HUES48 (cell line): ENCODE results near the gene CCDC83.
A peak's percentile ranks its signal among the peaks of the same experiment; 100 is the strongest.

Experiments used
- H3K27ac ChIP-seq: one replicate; pipeline ENCODE4 v1.7.0; 2013; ENCODE audit warnings: low read depth, low read length, inconsistent platforms
- H3K27me3 ChIP-seq: 2 replicates; pipeline ENCODE4 v1.6.1; 2013; ENCODE audit warnings: mild to moderate bottlenecking, low read length; ENCODE audit not compliant: control insufficient read depth, insufficient read depth
- H3K36me3 ChIP-seq: 2 replicates; pipeline ENCODE4 v1.6.1; 2013; ENCODE audit warnings: low read length; ENCODE audit not compliant: control insufficient read depth, insufficient read depth
- H3K4me1 ChIP-seq: 2 replicates; pipeline ENCODE4 v1.6.1; 2013; ENCODE audit warnings: mild to moderate bottlenecking, low read length; ENCODE audit not compliant: control insufficient read depth, insufficient read depth
- H3K4me3 ChIP-seq: 2 replicates; pipeline ENCODE4 v1.5.1; 2013; ENCODE audit warnings: mild to moderate bottlenecking, low read depth, low read length
- H3K9ac ChIP-seq: 2 replicates; pipeline ENCODE4 v1.6.1; 2013; ENCODE audit warnings: mild to moderate bottlenecking, low read depth, low read length, moderate library complexity
- H3K9me3 ChIP-seq: 2 replicates; pipeline ENCODE4 v1.6.1; 2013; ENCODE audit warnings: low read length; ENCODE audit not compliant: control insufficient read depth, insufficient read depth

The CCDC83 gene

GRCh38 chr11:85855341-85855656 is at the start of gene CCDC83:
Gene CCDC83 (plus strand): TSS chr11:85855383. CDS start chr11:85865124, 9,741 bp downstream.
- Histone ChIP-seq H3K4me3 (peak within 1 kb of the TSS; percentile 76), H3K27ac (peak within 1 kb of the TSS; percentile 70), H3K27me3 (0 out of 2 replicates have a peak, but pooled peaks cover 4% of the 10 kb centered on the region)

GRCh38 chr11:85805387-85805786 is 49.8 kb upstream of the CCDC83 start:
- Histone ChIP-seq H3K27ac (no peak overlapping the region), H3K27me3 (peaks cover 17% of the 10 kb centered on the region), H3K9ac (no peak overlapping the region), H3K4me1 (peaks cover 9% of the 10 kb centered on the region), H3K4me3 (no peak overlapping the region), H3K9me3 (no peaks in the 10 kb centered on the region), H3K36me3 (no peaks in the 10 kb centered on the region)

More at GRCh38 chr11:85855341-85855656, at the start of gene CCDC83:
- peaks cover 13% of the 10 kb centered on the region for H3K9me3 ChIP-seq
- peaks cover 5% of the 10 kb centered on the region; the same call in 1 of the 2 replicates for H3K4me1 ChIP-seq
- H3K9ac ChIP-seq, result peak within 1 kb of the TSS; percentile 93
- H3K36me3 ChIP-seq, result no peaks in the 10 kb centered on the region

GRCh38 chr11:85806016-85806415 is 49.2 kb upstream of the CCDC83 start:
- no peak overlapping the region for H3K27ac ChIP-seq
- H3K27me3 ChIP-seq, result peaks cover 22% of the 10 kb centered on the region
- H3K9ac ChIP-seq, result no peak overlapping the region
- no peaks in the 10 kb centered on the region for H3K36me3 ChIP-seq
- H3K4me1 ChIP-seq, result peaks cover 12% of the 10 kb centered on the region
- no peaks in the 10 kb centered on the region for H3K9me3 ChIP-seq
- no peak overlapping the region for H3K4me3 ChIP-seq

DNA sequence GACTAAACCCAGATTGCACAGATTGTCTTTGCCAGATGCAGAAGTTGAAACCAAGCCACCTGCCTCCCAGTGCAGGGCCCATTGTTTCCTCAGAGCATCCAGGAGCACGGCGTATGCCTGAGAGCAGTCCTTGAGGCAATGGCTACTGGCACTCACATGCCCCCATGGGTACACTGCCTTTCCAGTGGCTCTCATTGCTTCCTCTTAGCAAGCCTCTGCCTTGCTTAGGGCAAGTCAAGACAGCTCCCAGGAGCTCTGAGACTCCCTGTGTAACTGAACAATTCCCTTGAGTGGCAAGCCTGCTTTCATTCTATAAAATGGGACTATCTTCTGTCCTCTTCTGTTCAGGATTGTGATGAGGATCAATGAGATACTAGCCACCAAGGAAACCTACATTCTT is 48.3 kb upstream of the CCDC83 start:
- H3K4me1 ChIP-seq, result peaks cover 12% of the 10 kb centered on the region
- no peak overlapping the region for H3K9ac ChIP-seq
- no peaks in the 10 kb centered on the region for H3K36me3 ChIP-seq
- peaks cover 29% of the 10 kb centered on the region for H3K27me3 ChIP-seq
- no peaks in the 10 kb centered on the region for H3K9me3 ChIP-seq
- H3K27ac ChIP-seq, result no peak overlapping the region
- no peak overlapping the region for H3K4me3 ChIP-seq

- Histone ChIP-seq H3K36me3 (no peaks in the 10 kb centered on the region), H3K4me3 (no peak overlapping the region), H3K27me3 (peaks cover 40% of the 10 kb centered on the region), H3K9ac (no peak overlapping the region), H3K4me1 (peaks cover 12% of the 10 kb centered on the region), H3K27ac (no peak overlapping the region), H3K9me3 (no peaks in the 10 kb centered on the region)
Measured at GRCh38 chr11:85809191-85809590, 46.0 kb upstream of the CCDC83 start.

DNA sequence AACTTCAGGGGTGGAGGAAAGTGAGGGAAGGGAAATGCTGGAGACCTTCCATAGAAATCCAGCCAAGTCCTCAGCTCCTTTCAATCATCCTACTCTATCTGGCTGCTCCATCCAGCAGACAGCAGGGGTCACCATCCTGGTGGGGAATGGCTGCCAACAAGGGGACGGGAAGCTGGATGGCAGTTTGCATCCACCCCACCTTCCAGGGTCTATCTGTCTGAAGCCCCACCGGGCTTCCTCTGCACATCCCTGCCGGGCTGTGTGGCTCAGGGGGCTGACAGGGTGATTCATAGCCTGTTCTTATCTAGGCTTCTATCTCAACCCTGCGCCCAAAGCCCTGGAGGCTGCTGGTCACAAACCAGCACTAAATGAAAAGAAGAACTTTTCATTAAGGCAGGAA is 45.3 kb upstream of the CCDC83 start:
- Histone ChIP-seq H3K27ac (no peak overlapping the region), H3K9me3 (no peaks in the 10 kb centered on the region), H3K9ac (no peak overlapping the region), H3K4me1 (peaks cover 12% of the 10 kb centered on the region), H3K4me3 (peak overlapping the region; percentile 86), H3K27me3 (peaks cover 40% of the 10 kb centered on the region), H3K36me3 (no peaks in the 10 kb centered on the region)

- Histone ChIP-seq H3K36me3 (no peaks in the 10 kb centered on the region), H3K4me3 (peak overlapping the region; percentile 86), H3K27me3 (peaks cover 40% of the 10 kb centered on the region), H3K9me3 (no peaks in the 10 kb centered on the region), H3K27ac (no peak overlapping the region), H3K4me1 (peaks cover 12% of the 10 kb centered on the region), H3K9ac (no peak overlapping the region)
Measured at GRCh38 chr11:85810521-85810870, 44.7 kb upstream of the CCDC83 start.

GRCh38 chr11:85810871-85811611 is 44.1 kb upstream of the CCDC83 start, which contains the start of gene SYTL2:
Gene SYTL2 (minus strand): TSS chr11:85811141. CDS start chr11:85757725, 53,416 bp downstream.
- no peak within 1 kb of the TSS for H3K9ac ChIP-seq
- H3K9me3 ChIP-seq, result no peaks in the 10 kb centered on the region
- peak within 1 kb of the TSS; percentile 86 for H3K4me3 ChIP-seq
- H3K36me3 ChIP-seq, result no peaks in the 10 kb centered on the region
- no peak within 1 kb of the TSS for H3K27ac ChIP-seq
- peaks cover 12% of the 10 kb centered on the region for H3K4me1 ChIP-seq
- H3K27me3 ChIP-seq, result peaks cover 40% of the 10 kb centered on the region

DNA sequence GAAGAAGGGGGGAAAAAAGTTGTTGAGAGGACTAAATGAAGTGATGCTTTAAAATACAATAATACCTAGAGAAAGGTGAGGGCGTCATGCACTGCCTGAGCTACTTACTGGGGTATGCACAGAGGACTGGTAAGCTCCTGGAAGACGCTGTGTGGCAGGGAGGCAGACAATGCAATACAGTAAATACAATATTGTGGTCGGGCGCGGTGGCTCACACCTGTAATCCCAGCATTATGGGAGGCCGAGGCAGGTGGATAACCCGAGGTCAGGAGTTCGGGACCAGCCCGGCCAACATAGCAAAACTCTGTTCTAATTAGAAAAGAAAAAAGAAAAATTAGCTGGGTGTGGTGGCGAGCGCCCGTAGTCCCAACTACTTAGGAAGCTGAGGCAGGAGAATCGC is 43.6 kb upstream of the CCDC83 start:
- Histone ChIP-seq H3K27me3 (peaks cover 40% of the 10 kb centered on the region), H3K36me3 (no peaks in the 10 kb centered on the region), H3K4me3 (peak overlapping the region; percentile 86), H3K9me3 (no peaks in the 10 kb centered on the region), H3K9ac (no peak overlapping the region), H3K4me1 (peaks cover 12% of the 10 kb centered on the region), H3K27ac (no peak overlapping the region)

DNA sequence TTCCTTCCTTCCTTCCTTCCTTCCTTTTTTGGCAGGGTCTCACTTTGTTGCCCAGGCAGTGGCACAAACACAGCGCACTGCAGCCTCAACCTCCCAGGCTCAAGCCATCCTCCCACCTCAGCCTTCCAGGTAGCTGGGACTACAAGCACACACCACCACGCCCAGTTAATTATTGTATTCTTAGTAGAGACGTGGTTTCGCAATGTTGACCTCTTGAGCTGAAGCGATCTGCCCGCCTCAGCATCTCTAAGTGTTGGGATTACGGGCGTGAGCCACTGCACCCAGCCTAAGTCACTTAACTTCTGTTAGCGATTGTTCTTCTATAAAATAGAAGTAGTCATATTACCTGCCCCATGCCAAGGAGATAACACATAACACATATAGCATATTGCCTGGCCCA is 41.5 kb upstream of the CCDC83 start:
- Histone ChIP-seq H3K27me3 (peaks cover 40% of the 10 kb centered on the region), H3K9ac (no peak overlapping the region), H3K4me1 (peaks cover 12% of the 10 kb centered on the region)

DNA sequence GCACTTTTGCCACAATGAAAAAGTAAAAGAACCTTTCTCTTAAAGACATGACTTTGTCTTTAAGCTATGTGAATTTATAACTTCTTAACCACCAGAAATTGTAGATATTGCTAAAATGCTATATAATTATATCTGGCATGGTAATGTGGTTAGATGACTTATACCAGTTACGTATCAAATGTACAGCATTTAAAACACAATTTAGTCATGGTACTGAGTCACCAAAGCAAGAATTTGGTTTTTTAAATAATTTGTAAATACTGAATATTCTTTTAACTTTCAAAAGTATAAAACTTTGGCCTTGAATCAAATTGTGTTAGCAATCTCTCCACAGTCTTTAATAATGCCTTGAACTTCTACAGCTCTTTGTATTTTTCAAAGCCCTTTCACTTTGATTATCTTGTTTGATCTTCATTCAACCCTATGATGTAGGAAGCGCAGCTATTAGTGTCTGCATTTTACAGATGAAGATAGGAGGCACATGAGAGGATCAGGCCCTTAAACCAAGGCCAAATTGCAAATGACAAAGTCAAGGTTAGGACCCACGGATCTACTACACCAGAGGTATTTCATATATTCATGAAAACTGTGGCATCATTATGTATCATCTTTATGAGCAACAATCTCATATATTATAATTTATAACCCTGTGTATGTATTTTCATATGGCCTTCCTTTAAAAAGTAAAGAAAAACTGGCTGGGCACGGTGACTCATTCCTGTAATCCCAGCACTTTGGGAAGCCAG is 39.8 kb upstream of the CCDC83 start:
- Histone ChIP-seq H3K4me3 (no peak overlapping the region), H3K4me1 (0 out of 2 replicates have a peak, but pooled peaks cover 3% of the 10 kb centered on the region), H3K9ac (no peak overlapping the region), H3K27ac (no peak overlapping the region), H3K36me3 (no peaks in the 10 kb centered on the region), H3K27me3 (peaks cover 23% of the 10 kb centered on the region), H3K9me3 (no peaks in the 10 kb centered on the region)

More for the DNA sequence above, 41.5 kb upstream of the CCDC83 start:
- Histone ChIP-seq H3K36me3 (no peaks in the 10 kb centered on the region), H3K9me3 (no peaks in the 10 kb centered on the region), H3K27ac (no peak overlapping the region), H3K4me3 (no peak overlapping the region)
